ENCODE results near the gene MAB21L2.

MAB21L2 gene

DNA sequence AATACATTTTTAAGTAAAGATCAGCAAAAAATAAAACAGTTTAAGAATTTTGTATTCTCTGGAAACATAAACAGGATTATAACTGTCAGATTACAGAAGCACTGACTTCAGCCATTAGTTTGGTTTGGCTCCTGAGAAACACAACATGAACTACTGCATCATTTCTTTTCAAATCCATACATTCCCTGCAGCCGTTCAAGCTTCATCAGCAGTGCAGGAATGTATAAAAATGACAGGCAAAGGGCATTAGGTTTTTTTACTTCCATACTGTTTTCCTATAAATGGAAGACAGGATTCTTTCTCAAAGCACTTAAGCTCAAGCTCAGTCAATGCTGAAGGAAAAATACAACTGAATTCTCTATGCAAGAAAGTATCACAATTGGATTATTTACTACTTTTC is 4.2 kb upstream of the MAB21L2 start:
- no peak for DNase-seq

DNA sequence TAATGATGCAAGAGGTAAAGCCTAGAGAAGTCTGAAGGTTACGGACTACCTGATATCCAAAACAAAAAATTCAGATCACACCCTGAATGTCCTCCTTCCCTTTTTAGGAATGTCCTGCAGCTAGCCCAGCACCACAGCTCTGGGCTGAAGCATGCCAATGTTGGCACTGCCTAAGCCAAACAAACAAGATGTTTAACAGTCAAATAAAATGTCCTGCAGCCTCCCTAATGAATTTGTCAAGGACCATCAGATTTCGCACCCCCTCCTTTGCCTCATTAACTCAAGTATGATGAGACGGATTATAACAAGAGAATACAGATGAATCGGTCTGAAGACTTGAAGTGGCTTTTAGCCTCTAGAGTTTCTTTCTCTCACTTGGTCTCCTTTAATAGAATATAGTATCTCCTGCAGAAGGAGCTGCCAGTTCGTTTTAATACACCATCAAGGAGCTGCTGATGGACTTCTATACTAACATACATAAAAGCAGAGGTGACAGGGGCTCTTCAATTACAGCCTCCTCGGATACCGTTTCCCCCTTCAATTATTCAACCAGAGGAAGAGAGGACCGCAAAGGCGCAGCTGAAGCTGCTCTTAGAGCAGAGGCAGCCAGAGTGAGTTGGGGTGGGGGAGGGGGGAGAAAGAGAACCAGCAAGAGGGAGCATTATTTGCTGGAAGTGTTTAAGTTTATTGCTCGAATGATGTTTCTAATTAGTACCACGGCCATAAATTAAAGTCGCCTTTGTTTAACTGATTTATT is 3.0 kb upstream of the MAB21L2 start:
- no peak for DNase-seq

- no peak for DNase-seq
These were observed 2.3 kb upstream of the MAB21L2 start for GRCh38 chr4:150579551-150580234.

DNA sequence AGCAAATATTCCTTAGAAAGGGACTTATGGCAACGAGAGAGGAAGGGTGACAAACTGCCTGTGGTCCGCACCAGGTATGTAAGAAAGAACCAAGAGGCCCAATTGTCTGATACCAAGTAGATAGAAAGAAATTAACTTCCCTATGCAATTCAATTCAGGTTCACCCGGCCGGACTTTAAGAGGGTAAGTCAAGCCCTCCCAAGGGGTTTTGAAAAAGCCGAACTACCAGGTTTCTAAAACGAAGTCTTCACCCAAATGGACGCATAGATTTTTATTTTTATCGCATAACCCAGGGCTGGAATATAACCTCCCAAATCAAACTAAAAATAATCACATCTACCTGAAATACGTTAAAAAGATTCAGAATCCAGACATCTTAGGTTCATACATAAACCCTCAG is 1.6 kb upstream of the MAB21L2 start:
- no peak for DNase-seq

DNA sequence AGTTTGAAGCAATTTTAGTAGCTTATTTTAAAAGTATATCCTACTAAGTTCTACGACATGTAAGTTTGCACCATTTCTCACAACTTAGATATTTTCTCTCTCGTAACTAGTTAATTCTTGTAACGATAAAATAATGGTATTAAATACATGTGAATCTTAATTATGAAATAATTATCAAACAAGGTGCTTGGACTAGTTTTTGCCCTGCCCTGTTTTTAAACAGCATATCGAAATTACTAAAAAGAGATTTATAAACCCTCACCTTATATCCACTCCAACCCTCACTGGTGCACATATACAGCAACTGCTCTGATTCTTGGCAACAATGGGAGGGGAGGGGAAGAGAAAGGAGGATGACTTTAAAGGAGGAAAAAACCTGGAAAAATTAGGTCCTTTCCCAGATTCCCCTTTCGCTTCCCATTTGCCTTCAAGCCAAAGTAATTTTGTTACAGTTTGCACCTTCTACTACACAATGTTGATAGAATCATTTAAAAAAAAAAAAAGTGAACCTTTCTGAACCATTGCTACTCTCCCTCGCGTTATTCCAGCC is 820 bp upstream of the MAB21L2 start:
- no peak for DNase-seq

- DNase-seq, result no peak
These were observed 305 bp upstream of the MAB21L2 start for GRCh38 chr4:150581641-150582051.

DNA sequence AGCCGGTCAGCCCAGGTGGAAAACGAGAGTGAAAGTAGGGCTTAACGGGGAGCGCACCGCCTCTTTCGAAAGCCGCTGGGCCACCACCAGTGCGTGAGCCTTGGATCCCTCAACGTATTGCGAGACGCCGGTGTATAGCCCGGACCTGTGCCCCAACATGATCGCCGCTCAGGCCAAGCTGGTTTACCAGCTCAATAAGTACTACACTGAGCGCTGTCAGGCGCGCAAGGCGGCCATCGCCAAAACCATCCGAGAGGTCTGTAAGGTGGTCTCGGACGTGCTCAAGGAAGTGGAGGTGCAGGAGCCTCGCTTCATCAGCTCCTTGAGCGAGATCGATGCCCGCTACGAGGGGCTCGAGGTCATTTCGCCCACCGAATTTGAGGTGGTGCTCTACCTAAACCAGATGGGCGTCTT is 929 bp downstream of the MAB21L2 start:
- no peak for DNase-seq

- DNase-seq, result no peak
These were observed 1.5 kb downstream of the MAB21L2 start for GRCh38 chr4:150583287-150584110.

GRCh38 chr4:150584111-150584915 is 2.4 kb downstream of the MAB21L2 start:
- DNase-seq, result no peak

GRCh38 chr4:150585611-150586010 is 3.7 kb downstream of the MAB21L2 start:
- no peak for DNase-seq

- no peak for DNase-seq
These were observed 4.3 kb downstream of the MAB21L2 start for GRCh38 chr4:150586162-150586810.

- DNase-seq, result no peak
These were observed 6.4 kb downstream of the MAB21L2 start for GRCh38 chr4:150588316-150588715.

DNA sequence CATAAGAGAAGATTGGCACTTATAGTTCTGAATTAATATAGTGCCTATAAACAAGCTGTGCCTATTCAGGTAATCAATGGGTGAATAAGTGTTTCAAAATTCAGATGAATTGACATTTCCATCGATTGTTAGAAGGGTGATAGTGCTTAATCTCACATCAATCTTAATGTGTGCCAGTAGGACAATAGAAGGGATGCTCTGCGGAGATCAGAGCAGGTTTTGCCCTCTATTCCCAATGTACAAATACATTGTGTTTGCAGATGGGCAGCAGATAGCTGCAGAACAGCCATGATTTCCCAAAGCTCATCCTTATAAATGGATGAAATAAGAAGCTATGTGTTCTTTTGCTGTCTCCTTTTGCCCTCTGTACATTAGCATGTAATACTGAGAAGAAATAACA is 7.2 kb downstream of the MAB21L2 start:
- DNase-seq, result no peak

GRCh38 chr4:150590631-150591030 is 8.7 kb downstream of the MAB21L2 start:
- DNase-seq, result no peak

DNA sequence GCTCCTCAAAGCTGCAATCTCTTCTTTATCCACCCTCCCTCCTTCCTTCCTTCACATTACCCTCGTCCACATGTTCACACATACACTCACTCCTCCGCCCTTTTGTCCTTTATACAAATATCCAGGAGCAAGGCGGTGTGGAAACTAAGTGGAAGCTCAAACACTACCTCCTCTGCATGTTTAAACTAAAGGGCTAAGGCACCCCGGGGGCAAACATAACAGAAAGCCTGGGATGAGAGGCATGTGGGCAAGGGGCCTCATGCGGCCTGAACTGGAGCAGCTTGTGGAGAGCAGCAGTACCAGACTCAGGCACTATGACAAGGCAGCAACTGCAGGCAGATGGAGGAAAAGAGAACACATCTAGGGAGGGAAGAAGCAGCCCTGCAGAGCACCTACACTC is 9.5 kb downstream of the MAB21L2 start:
- no peak for DNase-seq

DNA sequence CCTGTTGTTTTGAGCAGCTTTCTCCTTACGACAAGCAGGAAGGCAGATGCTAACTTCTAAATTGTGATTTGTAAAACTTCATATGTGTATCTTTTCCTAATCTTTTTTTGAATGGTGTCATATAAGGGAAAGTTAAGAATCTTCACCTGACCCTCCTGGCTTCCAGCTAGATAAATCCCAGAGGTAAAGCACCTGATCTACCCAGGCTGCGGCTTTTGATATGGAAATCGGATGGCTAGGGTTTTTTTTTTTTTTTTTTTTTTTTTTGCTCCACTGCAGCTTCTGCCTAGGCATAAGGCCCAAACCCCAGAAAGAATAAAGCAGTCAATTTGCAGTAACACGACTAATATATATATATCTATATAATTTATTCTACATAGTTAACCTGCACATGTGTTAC is 10.0 kb downstream of the MAB21L2 start:
- DNase-seq, result no peak

GRCh38 chr4:150593996-150594395 is 12.0 kb downstream of the MAB21L2 start:
- no peak for DNase-seq

GRCh38 chr4:150598909-150599308 is 17.0 kb downstream of the MAB21L2 start:
- DNase-seq, result no peak

DNA sequence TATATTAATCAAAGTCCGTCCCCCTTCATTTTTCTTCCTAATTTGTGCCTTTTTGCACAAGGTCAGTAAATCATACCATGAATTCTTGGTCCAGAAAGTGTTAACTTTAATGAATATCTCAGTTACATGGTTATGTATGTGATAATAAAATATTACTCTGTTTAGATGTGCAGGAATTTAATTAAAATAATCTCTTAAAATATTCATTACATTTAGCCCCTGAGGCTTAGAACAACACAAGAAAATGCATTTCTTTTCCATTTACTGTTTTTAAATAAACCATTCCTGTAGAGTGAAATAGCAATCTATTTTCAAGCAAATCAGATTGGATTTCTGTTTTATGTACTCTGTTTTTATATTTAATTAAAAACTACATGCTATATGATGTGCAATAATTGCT is 17.6 kb downstream of the MAB21L2 start:
- DNase-seq, result no peak

DNA sequence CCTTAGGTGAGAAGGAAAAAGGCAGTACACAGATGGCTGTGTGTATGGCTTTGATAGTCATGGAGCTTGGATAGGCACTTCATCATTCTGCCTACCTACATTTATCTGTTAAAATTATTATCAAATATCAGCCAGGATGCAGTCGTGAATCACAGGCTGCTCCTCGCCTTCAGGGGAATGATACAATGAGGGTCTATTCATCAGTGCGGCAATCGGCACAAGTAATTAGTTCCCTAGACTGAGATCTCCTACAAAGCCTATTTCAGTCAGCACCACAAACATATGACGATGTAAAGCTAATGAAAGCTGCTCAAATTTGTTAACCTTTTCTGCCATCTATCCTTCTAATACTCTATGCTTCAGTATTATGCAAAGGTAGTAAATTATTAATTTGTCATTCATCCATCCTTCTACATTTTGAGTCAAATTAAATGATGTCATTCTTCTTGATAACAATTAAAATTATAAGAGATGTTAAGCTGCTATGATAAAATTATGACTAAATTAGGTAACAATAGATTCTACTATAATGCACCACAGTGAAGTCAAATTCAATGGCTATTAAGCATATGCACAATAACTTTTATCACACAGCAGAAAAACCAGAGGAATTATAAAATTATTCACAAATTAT is 19.0 kb downstream of the MAB21L2 start:
- no peak for DNase-seq

DNA sequence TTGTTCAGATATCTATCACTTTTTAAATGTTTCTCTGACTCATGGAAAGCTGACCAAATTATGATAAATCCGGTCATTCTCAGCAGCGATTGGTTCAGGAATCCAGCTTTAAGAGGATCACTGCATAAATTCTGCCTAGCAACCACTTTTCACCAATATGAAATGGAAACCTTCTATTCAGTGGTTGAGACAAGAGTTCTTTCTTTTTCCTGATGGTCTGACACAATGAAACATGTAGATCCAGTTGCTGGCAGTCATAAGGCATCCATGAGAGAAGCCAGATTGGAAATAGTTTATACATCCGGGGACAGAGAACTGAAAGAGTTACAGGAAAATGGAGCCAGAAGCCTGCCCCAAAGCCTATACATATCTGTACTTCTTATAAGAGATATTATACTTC is 27.2 kb downstream of the MAB21L2 start:
- no peak for DNase-seq

- DNase-seq, result no peak
These were observed 37.1 kb downstream of the MAB21L2 start for GRCh38 chr4:150619042-150619441.
